Activated CD4-positive, CD25-positive, alpha-beta regulatory T cell treated with anti-CD3 and anti-CD28 coated beads, Interleukin-2, amount 50 U/mL, for 24 hours (primary cell): ENCODE results near the gene TNFSF15.
A peak's percentile ranks its signal among the peaks of the same experiment; 100 is the strongest.
"Not testable (repeated sequence)": the region's sequence is repeated elsewhere in the genome, so short reads cannot be mapped to it uniquely, and the experiment has no call there.

Experiments used
- ATAC-seq, 2 donors: fragments of 150-1000 bp; cut with Tn5 transposase; one replicate each; pipeline ENCODE4 v1.10.0; 2021; ENCODE audit warnings: mild to moderate bottlenecking in 1 of 2, moderate library complexity in 1 of 2

The TNFSF15 gene

DNA sequence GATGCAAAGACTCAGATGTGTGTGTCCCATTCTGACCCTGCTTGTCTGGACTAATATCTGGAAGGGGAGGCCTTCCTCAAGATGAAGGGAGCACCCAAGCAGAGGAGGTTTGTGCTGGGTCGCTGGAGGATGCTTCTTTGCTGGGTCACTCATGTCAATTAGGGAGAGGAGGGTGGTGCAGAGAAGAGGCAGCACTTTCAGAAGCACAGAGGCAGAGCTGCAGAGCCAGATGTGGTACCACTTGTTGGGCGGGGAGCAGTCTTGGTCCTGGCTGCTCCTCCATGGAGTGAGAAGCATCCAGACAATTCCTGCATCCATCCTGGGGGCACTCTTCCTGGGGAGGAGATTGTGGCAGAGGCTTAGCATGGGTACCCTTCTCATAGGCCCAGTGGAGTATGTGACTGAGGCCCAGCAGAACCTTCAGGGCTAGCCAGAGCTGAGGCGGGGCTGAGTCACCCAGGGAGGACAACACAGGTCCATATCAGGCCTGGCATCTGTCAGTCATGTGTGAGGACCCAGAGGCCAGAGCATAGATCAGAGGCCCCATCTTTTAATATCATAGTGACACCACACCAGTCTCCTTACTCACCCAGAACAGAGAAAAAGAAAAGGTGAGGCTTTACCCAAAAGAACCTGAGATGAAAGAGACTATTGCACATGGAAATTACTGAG is 59.8 kb downstream of the TNFSF15 start:
- ATAC-seq, result peak; percentile 25 to 33

DNA sequence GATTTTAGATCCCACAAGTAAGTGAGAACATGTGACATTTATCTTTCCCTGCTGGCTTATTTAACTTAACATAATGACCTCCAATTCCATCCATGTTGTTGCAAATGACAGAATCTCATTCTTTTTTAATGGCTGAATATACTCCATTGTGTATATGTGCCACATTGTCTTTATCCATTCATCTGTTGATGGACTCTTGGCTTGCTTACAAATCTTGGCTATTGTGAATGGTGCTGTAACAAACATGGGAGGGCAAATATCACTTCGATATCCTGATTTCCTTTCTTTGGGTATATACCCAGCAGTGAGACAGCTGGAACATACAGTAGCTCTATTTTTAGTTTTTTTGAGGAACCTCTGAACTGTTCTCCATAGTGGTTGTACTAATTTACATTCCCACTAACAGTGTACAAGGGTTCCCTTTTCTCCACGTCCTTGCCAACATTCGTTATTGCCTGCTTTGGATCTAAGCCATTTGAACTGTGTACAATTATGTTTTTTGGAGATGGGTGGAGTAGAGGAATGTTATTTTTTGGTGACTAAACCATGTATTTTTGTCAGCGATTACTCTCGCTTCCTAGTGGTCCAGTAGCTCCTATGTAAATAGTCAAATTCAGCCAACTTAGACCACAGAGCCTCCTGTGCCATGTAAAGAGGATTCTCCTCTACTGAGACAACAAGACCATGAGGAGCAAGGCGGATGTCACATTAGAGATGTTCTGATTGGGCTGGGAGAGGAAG is 60.6 kb downstream of the TNFSF15 start:
- no peak for ATAC-seq

DNA sequence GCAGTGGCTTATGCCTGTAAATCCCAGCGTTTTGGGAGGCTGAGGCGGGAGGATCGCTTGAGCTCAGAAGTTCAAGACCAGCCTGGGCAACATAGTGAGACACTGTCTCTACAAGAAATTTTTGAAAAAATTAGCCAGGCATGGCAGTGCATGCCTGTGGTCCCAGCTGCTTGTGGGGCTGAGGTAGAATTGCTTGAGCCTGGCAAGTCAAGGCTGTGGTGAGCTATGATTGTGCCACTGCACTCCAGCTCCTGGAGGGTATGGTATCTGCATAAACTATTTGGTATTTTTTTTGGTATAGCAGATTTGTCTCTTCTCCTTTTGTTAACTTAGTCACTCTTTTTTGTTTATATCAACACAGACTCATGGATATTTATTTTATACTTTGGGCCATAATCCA is 62.4 kb downstream of the TNFSF15 start:
- ATAC-seq, result no peak

DNA sequence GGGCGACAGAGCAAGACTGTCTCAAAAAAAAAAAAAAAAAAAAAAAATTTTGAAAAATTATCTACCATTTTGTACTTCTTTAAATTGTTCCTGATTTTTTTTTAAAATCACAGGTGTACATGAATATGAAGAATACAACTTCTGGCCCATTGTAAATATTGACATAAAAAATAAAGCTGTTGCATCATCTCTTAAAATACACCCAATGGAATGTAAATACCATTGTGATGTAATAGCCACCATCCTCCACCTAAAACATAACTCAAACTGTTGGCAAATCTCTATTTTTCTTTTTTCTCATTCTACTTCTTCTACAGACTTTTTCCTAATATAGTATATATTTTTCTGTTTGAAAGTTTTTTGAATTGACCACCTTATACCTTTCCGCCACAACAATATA is 62.9 kb downstream of the TNFSF15 start:
- no peak for ATAC-seq

DNA sequence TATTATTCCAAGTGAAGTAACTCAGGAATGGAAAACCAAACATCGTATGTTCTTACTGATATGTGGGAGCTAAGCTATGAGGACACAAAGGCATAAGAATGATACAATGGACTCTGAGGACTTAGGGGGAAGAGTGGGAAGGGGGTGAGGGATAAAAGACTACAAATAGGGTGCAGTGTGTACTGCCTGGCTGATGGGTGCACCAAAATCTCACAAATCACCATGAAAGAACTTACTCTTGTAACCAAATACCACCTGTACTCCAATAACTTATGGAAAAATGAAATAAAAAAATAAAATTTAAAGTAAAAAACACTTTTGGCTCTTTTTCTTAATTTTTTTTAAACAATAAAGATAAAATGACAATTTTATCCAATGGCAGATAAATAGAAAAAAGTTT is 64.3 kb downstream of the TNFSF15 start:
- not testable (repeated sequence) for ATAC-seq

DNA sequence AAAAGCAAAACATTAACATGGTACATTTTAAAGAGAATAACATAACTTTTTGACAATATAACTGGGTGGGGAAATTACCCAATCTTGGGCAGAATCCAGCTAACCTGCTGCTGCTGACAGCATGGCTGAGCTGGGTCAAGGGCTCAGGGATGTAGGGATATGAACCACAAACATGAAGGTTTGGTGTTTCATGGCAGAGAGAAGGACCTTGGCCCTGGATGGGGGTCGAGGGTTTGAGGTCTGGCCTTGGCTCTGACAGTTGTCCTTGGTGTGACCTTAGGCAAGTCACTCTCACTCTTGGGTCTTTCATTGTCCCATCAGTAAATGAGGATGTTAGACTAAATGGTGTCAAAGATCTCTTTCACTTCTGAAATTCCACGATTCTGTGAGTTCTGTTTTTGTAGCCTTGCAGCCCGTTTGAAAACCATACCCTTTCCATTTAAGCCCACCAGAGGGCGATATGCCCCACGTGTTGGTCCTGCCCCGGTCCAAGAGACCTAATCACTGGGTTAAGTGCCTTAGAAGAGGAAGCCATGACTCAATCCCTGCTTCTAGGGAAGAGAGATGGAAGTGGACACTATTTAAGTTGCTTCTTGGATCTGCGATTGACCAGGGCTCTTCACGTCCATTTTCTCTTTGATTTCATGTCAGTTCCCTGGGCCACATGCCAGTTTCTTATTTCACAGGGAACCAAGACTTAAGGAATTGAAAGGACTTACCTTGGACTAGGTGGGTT is 67.1 kb downstream of the TNFSF15 start:
- peak; percentile 62 to 69 for ATAC-seq

DNA sequence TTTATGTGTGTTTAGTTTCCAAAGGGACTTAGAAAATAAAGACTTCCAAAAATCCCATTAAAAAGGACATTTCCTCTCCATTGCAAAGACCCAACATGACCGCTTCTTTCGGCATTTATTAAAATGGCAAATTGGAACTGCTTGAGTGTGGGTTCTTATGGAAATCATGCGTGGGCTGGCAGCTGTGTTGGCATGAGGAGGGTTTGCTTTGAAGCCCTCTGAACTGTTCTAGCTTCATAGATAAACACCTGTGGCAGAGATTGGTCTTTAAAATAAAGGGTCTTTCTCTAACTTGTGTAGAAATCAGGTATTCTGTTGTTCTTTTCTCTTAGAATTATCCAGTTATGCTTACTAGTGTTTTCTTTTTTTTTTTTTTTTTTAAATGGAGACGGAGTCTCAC is 68.0 kb downstream of the TNFSF15 start:
- no peak for ATAC-seq

DNA sequence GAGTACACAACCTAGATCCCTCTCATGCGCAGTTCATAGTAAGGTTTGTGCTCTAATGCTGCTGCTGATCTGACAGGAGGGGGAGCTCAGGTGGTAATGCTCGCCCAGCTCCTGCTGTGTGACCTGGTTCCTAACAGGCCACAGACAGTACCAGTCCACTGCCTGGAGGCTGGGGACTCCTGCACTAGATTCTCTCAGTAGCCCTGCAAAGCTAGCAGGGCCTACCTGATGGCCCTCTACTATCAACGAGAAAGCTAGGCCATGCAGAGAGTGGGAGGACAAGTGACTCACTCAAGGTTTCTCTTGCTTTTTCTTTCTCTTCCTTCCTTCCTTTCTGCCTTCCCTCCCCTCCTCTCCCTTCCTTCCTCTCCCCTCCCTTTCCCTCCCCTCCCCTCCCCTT is 68.7 kb downstream of the TNFSF15 start:
- ATAC-seq, result peak; percentile 41 to 78

DNA sequence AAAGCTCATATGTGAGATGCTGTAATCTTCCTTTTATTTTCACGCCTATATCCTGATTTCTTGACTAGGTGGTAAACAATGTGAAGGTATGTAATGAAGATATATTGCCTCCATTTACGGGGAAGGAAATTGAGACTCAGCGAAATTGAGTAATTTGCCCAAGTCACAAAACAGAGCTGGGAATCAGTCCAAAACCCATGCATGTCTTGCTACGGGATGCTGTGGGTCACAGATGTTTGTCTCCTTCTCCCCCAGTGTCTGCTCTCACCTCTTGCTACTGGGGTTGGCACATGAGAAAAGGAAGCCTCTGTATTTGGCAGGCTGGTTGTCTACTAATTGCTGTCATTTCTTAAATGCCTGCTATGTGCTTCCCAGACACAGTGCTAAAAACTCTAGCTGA is 70.1 kb downstream of the TNFSF15 start:
- no peak for ATAC-seq

DNA sequence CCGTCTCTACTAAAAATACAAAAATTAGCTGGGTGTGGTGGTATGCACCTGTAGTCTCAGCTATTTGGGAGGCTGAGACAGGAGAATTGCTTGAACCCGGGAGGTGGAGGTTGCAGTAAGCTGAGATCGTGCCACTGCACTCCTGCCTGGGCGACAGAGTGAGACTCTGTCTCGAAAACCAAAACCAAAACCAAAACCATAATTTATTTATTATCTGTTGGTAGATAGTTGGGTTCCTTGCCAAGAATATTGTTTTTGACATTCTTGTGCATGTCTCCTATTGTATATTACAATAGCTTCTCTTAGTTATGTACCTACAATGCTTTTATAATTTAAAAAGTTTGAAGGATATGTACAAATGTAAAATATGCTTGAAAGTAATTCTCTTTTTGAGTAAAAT is 70.7 kb downstream of the TNFSF15 start:
- peak in 1 of 2 donors; percentile 19 for ATAC-seq
